ENCODE results near the gene TNFRSF1A. TPM values are rescaled to one million over a fixed set of nuclear protein-coding genes. Genes with fewer than 3 reads are reported as not detected.

TNFRSF1A gene
- polyA plus RNA-seq, 1 donor from 2014 or later, result 4.5 TPM

DNA sequence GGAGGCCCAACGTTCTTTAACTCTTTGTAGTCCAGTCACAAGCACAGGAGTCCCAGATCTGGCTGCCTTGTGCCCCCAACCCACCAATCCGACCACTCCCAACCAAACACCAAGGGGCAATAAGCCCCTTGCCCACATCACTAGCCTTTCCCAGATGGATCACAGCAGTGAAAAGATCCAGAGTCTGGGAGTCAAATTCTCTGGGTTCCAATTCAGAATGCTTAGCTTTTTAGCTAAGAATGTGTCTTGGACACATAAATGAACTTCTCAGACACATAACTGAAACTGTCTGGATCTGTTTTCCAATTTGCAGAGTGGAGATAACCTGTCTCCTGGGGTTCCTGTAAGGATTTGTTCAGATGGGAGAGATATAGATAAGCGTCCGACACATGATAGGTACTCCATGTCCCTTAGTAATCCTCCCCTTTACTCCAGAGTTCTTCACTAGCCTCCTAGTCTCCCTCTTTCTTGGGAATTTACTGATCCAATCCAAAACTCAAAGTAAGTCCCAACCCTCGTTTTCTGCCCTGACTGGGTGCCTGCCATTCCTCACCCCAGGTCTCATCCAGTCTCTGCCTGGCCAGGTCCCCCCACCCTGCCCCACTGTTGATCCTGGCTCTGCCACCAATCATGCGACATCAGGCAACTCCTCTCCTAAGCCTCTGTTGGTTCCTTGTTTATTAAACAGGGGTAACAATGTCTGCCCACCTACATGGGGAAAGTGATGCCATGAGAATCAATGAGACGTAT lies 439 bp upstream of the TNFRSF1A start:
- Histone ChIP-seq H3K4me2 (ENCODE audit: low read length) (no peak overlapping the region), H3K4me3 (ENCODE audit: low read length) (peak overlapping the region; percentile 60), H3K9me3 (ENCODE audit: low read length) (no peaks in the 10 kb centered on the region), H3K27me3 (ENCODE audit: insufficient read depth, low read depth, low read length) (no peaks in the 10 kb centered on the region), H3K9ac (ENCODE audit: low read length) (no peak overlapping the region), H3K36me3 (ENCODE audit: insufficient read depth, low read length) (no peaks in the 10 kb centered on the region), H3K27ac (ENCODE audit: low read length) (no peak overlapping the region), H3K9me2 (ENCODE audit: insufficient read depth, low read length) (no peaks in the 10 kb centered on the region), H3K79me2 (replicated peaks; ENCODE audit: insufficient read depth, low read length) (no peaks in the 10 kb centered on the region), H2AFZ (ENCODE audit: low read depth, low read length) (no peak overlapping the region), H4K20me1 (ENCODE audit: insufficient read depth) (no peaks in the 10 kb centered on the region), H3F3A (ENCODE audit: insufficient read depth, low read length, poor library complexity, severe bottlenecking) (no peaks in the 10 kb centered on the region)
- TF ChIP-seq RAD21 (conservative IDR thresholded peaks at IDR 0.05), result no peak
- no peak for TF ChIP-seq EZH2 (IDR thresholded peaks at IDR 0.05; ENCODE audit: borderline replicate concordance, insufficient read depth, low read length, poor library complexity, severe bottlenecking)
- no peak for TF ChIP-seq TAF1 (IDR thresholded peaks at IDR 0.05; ENCODE audit: low read depth)
- no peak for TF ChIP-seq CTCF (IDR thresholded peaks at IDR 0.05; ENCODE audit: poor library complexity, severe bottlenecking)
- no peak for TF ChIP-seq MXI1 (conservative IDR thresholded peaks at IDR 0.05; ENCODE audit: poor library complexity, severe bottlenecking)
- no peak for TF ChIP-seq POLR2AphosphoS5 (IDR thresholded peaks at IDR 0.05)
- no peak for TF ChIP-seq REST (IDR thresholded peaks at IDR 0.05; ENCODE audit: borderline replicate concordance)
- TF ChIP-seq EP300 (conservative IDR thresholded peaks at IDR 0.05; ENCODE audit: poor library complexity, severe bottlenecking), result no peak
- no peak for TF ChIP-seq SMC3 (conservative IDR thresholded peaks at IDR 0.05; ENCODE audit: poor library complexity)

- no peak overlapping the region for H3K4me2 ChIP-seq (ENCODE audit: low read length)
- peak overlapping the region; percentile 54 for H3K9ac ChIP-seq (ENCODE audit: low read length)
- peak overlapping the region; percentile 60 for H3K4me3 ChIP-seq (ENCODE audit: low read length)
- no peaks in the 10 kb centered on the region for H3K79me2 ChIP-seq (replicated peaks; ENCODE audit: insufficient read depth, low read length)
- H4K20me1 ChIP-seq (ENCODE audit: insufficient read depth), result no peaks in the 10 kb centered on the region
- H3K36me3 ChIP-seq (ENCODE audit: insufficient read depth, low read length), result no peaks in the 10 kb centered on the region
- no peaks in the 10 kb centered on the region for H3K9me2 ChIP-seq (ENCODE audit: insufficient read depth, low read length)
- H3K27me3 ChIP-seq (ENCODE audit: insufficient read depth, low read depth, low read length), result no peaks in the 10 kb centered on the region
- H3K9me3 ChIP-seq (ENCODE audit: low read length), result no peaks in the 10 kb centered on the region
- no peak overlapping the region for H2AFZ ChIP-seq (ENCODE audit: low read depth, low read length)
- TF ChIP-seq POLR2AphosphoS5 (IDR thresholded peaks at IDR 0.05), result no peak
- no peak for TF ChIP-seq MXI1 (conservative IDR thresholded peaks at IDR 0.05; ENCODE audit: poor library complexity, severe bottlenecking)
- TF ChIP-seq RAD21 (conservative IDR thresholded peaks at IDR 0.05), result no peak
- TF ChIP-seq TAF1 (IDR thresholded peaks at IDR 0.05; ENCODE audit: low read depth), result no peak
- no peak for TF ChIP-seq EP300 (conservative IDR thresholded peaks at IDR 0.05; ENCODE audit: poor library complexity, severe bottlenecking)
- no peak for TF ChIP-seq SMC3 (conservative IDR thresholded peaks at IDR 0.05; ENCODE audit: poor library complexity)
- TF ChIP-seq CTCF (IDR thresholded peaks at IDR 0.05; ENCODE audit: poor library complexity, severe bottlenecking), result no peak
- TF ChIP-seq EZH2 (IDR thresholded peaks at IDR 0.05; ENCODE audit: borderline replicate concordance, insufficient read depth, low read length, poor library complexity, severe bottlenecking), result no peak
- no peak for TF ChIP-seq REST (IDR thresholded peaks at IDR 0.05; ENCODE audit: borderline replicate concordance)
- H3K27ac ChIP-seq (ENCODE audit: low read length), result no peak overlapping the region
- H3F3A ChIP-seq (ENCODE audit: insufficient read depth, low read length, poor library complexity, severe bottlenecking), result no peaks in the 10 kb centered on the region
Measured at GRCh38 chr12:6340745-6341416, 995 bp downstream of the TNFRSF1A start.
